Lower lobe of right lung (tissue), 2 donors: Measurements from ENCODE around the gene N4BP2. TPM values are rescaled to one million over a fixed set of nuclear protein-coding genes. Genes with fewer than 3 reads are reported as not detected.

Source experiments
- ATAC-seq, 2 donors: fragments of 200-7000 bp; cut with Tn5 transposase; one replicate each; pipeline ENCODE4 v1.9.1; 2020 to 2022; ENCODE audit warnings: mild to moderate bottlenecking in 2 of 2, moderate library complexity in 2 of 2
- DNase-seq: peaks from one replicate; pipeline ENCODE4 v3.0.0-alpha.2; 2020
- H3K27ac ChIP-seq: fragments of 200-600 bp; one replicate; pipeline ENCODE4 v1.8.0; 2022
- H3K27me3 ChIP-seq: fragments of 200-600 bp; one replicate; pipeline ENCODE4 v1.8.0; 2022; ENCODE audit warnings: low read depth
- H3K36me3 ChIP-seq: fragments of 200-600 bp; one replicate; pipeline ENCODE4 v1.8.0; 2022; ENCODE audit warnings: mild to moderate bottlenecking
- H3K4me1 ChIP-seq: fragments of 200-600 bp; one replicate; pipeline ENCODE4 v1.8.0; 2022
- H3K4me3 ChIP-seq: fragments of 200-600 bp; one replicate; pipeline ENCODE4 v1.8.0; 2022; ENCODE audit warnings: mild to moderate bottlenecking
- H3K9me3 ChIP-seq: fragments of 200-600 bp; one replicate; pipeline ENCODE4 v1.8.0; 2022
- intact Hi-C: fragments of 100-400 bp; cut with DNase I; formaldehyde crosslinking; loops from one replicate; pipeline ENCODE4 v1.11.0; 2022
- total RNA-seq: library from RNA; stranded (reverse); fragmentation: NEBNext Ultra II Directional; extraction: Animal tissue kit (Norgen Biotek cat#: 25700); gene quantifications from one replicate; pipeline ENCODE4 v1.2.1, GENCODE V29; 2021
- TF ChIP-seq, protein P1 (sequence below): fragments of 200-600 bp; IDR thresholded peaks from one replicate; pipeline ENCODE4 v1.8.0; 2022; ENCODE audit warnings: antibody characterized with exemption, mild to moderate bottlenecking
- donor health status: DM: no; HTN: yes; CAD: no; lungs with severe emphysema.

The N4BP2 gene
- total RNA-seq, 1 donor from 2014 or later: 10.0 TPM

DNA sequence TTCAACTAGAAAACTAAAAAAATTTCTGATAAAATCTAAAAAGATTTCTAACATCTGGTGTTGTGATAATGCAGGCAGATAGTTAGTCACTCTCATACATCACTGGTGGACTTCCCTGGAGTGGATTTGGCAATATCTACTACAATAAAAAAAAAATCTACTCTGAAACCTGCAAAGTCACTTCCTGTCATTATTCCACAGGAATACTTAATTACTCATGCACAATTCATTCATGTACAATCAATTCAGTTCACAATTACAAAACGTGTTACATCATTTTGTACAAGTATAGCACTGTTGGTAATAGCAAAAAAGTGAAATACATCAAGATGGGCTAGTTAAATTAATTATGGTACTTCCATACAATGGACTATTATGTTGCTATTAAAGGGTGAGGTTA lies 123.7 kb downstream of the N4BP2 start:
- Histone ChIP-seq H3K27ac (no peak overlapping the region), H3K9me3 (no peaks in the 10 kb centered on the region), H3K36me3 (no peaks in the 10 kb centered on the region), H3K27me3 (no peaks in the 10 kb centered on the region), H3K4me3 (no peak overlapping the region), H3K4me1 (no peaks in the 10 kb centered on the region)
- TF ChIP-seq, protein P1, sequence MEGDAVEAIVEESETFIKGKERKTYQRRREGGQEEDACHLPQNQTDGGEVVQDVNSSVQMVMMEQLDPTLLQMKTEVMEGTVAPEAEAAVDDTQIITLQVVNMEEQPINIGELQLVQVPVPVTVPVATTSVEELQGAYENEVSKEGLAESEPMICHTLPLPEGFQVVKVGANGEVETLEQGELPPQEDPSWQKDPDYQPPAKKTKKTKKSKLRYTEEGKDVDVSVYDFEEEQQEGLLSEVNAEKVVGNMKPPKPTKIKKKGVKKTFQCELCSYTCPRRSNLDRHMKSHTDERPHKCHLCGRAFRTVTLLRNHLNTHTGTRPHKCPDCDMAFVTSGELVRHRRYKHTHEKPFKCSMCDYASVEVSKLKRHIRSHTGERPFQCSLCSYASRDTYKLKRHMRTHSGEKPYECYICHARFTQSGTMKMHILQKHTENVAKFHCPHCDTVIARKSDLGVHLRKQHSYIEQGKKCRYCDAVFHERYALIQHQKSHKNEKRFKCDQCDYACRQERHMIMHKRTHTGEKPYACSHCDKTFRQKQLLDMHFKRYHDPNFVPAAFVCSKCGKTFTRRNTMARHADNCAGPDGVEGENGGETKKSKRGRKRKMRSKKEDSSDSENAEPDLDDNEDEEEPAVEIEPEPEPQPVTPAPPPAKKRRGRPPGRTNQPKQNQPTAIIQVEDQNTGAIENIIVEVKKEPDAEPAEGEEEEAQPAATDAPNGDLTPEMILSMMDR: no peak
- ATAC-seq (no peak), DNase-seq (no peak)
- intact Hi-C loops: no loop called here

- no peak overlapping the region for H3K27ac ChIP-seq
- no peaks in the 10 kb centered on the region for H3K27me3 ChIP-seq
- DNase-seq: no peak
- no peaks in the 10 kb centered on the region for H3K9me3 ChIP-seq
- H3K36me3 ChIP-seq: no peaks in the 10 kb centered on the region
- H3K4me1 ChIP-seq: no peaks in the 10 kb centered on the region
- no peak overlapping the region for H3K4me3 ChIP-seq
- no peak for ATAC-seq
- intact Hi-C loops: no loop called here
- TF ChIP-seq, protein P1: no peak
Observed at GRCh38 chr4:40182001-40182400, 125.4 kb downstream of the N4BP2 start.

DNA sequence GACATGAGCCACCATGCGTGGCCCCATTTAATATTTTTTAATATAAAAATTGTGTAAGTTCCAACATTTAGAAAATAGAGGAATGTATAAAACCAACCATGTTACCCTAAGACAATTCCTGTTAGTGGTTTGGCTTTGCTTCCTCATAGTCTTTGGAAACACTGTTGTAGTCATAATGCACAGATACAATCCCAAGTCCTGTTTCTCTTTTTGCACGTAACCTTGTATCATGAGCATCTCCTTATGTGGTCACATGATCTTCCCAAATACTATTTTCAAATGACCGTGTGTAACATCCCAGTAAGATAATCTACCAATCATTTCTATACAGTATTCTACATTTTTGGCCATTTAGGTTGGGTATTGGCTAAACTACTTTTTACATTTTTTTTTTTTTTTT lies 126.3 kb downstream of the N4BP2 start:
- no peaks in the 10 kb centered on the region for H3K27me3 ChIP-seq
- DNase-seq (no peak), ATAC-seq (no peak)
- H3K36me3 ChIP-seq: no peaks in the 10 kb centered on the region
- no peak overlapping the region for H3K4me3 ChIP-seq
- no peak overlapping the region for H3K27ac ChIP-seq
- TF ChIP-seq, protein P1: no peak
- H3K4me1 ChIP-seq: no peaks in the 10 kb centered on the region
- intact Hi-C loops: no loop called here
- H3K9me3 ChIP-seq: no peaks in the 10 kb centered on the region

GRCh38 chr4:40183615-40184411 lies 127.2 kb downstream of the N4BP2 start:
- DNase-seq (no peak), ATAC-seq (no peak)
- no peaks in the 10 kb centered on the region for H3K36me3 ChIP-seq
- intact Hi-C loops: no loop called here
- no peaks in the 10 kb centered on the region for H3K27me3 ChIP-seq
- no peaks in the 10 kb centered on the region for H3K9me3 ChIP-seq
- no peaks in the 10 kb centered on the region for H3K4me1 ChIP-seq
- TF ChIP-seq, protein P1: no peak
- no peak overlapping the region for H3K4me3 ChIP-seq
- no peak overlapping the region for H3K27ac ChIP-seq

DNA sequence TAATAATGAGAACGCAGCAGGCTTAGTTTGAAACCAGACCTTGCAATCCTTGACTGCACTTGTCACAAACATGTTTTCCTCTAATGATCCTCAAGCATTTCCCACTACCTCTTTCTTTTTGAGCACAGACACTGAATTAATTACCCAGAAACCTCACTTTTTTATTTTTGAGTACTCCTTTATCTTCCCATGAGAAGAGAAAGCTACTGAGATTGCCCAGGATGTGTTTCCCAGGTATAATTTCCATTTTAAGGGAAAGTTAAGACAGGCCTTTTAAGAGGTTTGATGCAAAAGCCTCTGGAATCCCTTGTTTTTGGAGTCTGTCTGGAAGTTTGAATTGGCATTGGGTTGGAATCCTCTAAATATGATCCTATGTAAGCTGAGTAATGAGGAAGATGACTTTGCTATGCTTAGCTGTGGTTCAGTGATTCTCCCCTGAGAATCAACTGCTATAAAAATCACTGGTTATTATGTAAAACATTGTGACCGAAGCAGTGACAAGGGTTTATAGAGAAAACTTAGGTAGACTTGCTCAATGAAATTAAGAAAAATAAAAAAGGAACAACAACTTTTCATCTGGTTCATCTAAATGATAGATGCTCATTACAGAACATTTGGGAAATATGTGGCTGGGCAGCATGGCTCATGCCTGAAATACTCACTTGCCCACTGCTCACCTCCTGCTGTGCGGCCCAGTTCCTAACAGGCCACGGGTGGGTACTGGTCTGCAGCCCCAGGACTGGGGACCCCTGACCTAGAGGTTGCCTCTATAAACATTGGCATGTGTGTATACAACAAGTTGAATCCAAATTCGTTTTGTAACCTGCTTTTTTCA lies 129.4 kb downstream of the N4BP2 start:
- TF ChIP-seq, protein P1: no peak
- H3K4me1 ChIP-seq: no peaks in the 10 kb centered on the region
- intact Hi-C loops: no loop called here
- ATAC-seq (no peak), DNase-seq (no peak)
- H3K27ac ChIP-seq: no peak overlapping the region
- H3K4me3 ChIP-seq: no peak overlapping the region
- no peaks in the 10 kb centered on the region for H3K27me3 ChIP-seq
- H3K36me3 ChIP-seq: no peaks in the 10 kb centered on the region
- no peaks in the 10 kb centered on the region for H3K9me3 ChIP-seq
